Measurements from ENCODE around the gene NSMF. TPM values are rescaled to one million over a fixed set of nuclear protein-coding genes. Genes with fewer than 3 reads are reported as not detected.

NSMF gene
- total RNA-seq, 1 donor from 2014 or later, result 85.3 TPM

DNA sequence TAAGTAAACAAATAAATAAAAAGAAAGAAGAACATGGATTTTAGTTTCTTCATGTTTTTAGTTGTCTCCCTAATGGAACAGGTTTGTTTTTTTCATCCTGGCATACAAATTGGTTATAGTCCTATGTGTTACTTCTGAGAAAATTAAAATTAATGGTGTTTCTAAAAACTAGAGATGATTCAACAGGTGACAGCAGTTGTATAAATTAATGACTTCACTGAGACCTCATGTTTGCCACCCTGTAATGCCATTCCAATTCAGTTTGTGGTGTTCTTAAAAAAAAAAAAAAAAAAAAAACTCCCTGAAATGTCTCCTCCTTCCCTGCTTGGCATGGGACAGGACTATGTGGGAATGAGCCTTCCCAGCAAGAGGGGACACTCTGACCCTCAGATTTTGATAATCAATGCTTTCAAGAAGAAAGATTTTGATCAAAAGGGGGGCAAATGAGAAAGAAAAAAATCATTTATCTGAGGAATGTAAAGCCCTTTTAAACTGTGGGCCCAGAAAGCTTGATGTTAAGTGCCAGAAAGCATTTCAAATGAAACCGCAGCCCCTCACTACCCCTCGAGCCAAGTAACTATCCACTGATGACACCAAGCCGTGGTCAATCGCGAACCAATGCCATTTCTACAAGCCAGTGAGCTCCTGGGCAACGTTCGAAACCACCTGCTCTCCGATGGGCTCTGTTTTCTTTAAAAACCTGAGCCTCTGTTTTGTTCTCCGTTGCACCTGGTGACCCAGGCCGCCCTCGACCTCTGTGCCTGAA, 37.1 kb downstream of the NSMF start:
- Mint-ChIP-seq H3K27me3 (ENCODE audit: low read depth) (no peaks in the 10 kb centered on the region), H3K9me3 (no peaks in the 10 kb centered on the region), H3K4me3 (peak overlapping the region; percentile 79), H3K36me3 (no peaks in the 10 kb centered on the region), H3K27ac (peak overlapping the region; percentile 69), H3K4me1 (peaks cover 17% of the 10 kb centered on the region)
- TF ChIP-seq, protein P1, sequence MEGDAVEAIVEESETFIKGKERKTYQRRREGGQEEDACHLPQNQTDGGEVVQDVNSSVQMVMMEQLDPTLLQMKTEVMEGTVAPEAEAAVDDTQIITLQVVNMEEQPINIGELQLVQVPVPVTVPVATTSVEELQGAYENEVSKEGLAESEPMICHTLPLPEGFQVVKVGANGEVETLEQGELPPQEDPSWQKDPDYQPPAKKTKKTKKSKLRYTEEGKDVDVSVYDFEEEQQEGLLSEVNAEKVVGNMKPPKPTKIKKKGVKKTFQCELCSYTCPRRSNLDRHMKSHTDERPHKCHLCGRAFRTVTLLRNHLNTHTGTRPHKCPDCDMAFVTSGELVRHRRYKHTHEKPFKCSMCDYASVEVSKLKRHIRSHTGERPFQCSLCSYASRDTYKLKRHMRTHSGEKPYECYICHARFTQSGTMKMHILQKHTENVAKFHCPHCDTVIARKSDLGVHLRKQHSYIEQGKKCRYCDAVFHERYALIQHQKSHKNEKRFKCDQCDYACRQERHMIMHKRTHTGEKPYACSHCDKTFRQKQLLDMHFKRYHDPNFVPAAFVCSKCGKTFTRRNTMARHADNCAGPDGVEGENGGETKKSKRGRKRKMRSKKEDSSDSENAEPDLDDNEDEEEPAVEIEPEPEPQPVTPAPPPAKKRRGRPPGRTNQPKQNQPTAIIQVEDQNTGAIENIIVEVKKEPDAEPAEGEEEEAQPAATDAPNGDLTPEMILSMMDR (IDR thresholded peaks at IDR 0.05; ENCODE audit: unreplicated experiment), result no peak
- no peak for DNase-seq (ENCODE audit: low spot score in 2 of 2, unreplicated experiment in 2 of 2)

DNA sequence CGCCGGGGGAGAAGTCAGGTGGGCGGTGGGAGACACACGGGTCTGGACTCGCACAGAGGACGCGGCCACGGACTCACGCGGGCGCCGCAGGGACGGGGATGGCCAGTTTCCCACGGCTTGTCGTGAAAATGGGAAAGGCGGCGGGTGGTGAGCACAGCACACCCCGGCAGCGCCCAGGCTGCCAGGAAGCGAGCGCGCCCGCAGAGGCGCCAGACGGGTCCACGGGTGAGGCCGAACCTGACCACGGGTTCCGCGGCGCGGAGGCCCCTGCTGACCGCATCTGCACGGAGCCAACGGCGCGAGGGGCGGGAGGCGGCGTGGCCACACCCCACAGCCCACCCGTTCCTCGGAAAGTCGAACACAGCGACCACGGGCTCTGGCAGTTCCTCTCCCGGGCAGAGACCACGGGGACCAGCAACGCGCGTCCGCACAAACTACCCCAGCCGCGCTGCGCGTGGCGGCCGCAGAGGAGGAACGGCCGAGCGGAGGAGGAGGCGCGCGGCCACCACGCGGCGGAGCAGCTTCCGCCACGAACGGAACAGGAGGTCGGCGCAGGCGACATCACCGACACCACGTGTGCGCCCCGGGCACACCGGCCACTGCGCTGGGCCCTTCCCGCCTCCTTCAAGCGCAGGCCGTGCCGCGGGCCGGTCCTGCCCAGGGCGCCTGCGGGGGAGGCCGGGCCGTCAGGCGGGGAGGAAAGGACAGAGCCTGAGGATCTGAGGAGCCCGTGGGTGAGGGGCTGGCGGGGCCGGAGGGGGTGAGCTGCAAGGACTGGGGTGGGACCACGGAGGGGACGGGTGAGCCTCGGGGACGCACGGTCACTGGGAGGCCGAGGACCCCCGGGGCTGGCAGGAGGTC, 41.7 kb downstream of the NSMF start:
- TF ChIP-seq, protein P1 (IDR thresholded peaks at IDR 0.05; ENCODE audit: unreplicated experiment), result no peak
- Mint-ChIP-seq H3K9me3 (no peaks in the 10 kb centered on the region), H3K4me1 (peaks cover 7% of the 10 kb centered on the region), H3K27me3 (ENCODE audit: low read depth) (no peaks in the 10 kb centered on the region), H3K4me3 (no peak overlapping the region), H3K27ac (no peak overlapping the region), H3K36me3 (peaks cover 2% of the 10 kb centered on the region)
- no peak for DNase-seq (ENCODE audit: low spot score in 2 of 2, unreplicated experiment in 2 of 2)

DNA sequence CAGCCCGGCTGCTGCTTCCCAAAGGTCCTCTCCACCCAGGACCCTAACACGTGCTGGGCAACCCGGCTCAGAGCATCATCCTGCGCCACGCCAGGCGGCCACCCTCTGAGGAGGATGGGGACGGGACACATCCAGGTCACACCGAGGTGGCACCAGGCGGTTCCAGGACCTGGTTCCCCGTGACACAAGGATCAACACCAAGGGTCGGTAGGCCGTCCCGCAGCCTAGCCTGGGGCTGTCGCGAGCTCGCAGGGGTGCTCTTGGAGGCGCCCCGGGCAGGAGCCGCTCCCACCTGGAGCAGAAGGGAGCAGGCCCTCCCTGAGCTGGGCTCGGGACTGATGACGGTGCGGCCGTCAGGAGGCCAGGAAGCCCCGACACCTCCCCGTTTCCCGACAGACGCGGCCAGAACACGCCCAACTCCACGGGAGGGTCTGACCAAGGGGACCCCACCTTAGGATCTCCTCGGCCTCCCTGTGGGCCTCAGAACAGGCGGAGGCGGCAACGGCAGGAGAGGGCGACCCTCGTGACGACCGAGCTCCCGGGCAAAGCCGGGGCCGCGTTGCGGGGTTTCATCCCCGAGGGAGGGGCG, 42.5 kb downstream of the NSMF start:
- Mint-ChIP-seq H3K27ac (no peak overlapping the region), H3K36me3 (peaks cover 2% of the 10 kb centered on the region), H3K4me1 (no peaks in the 10 kb centered on the region), H3K9me3 (no peaks in the 10 kb centered on the region), H3K4me3 (no peak overlapping the region), H3K27me3 (ENCODE audit: low read depth) (no peaks in the 10 kb centered on the region)
- no peak for DNase-seq (ENCODE audit: low spot score in 2 of 2, unreplicated experiment in 2 of 2)
- TF ChIP-seq, protein P1 (IDR thresholded peaks at IDR 0.05; ENCODE audit: unreplicated experiment), result no peak

DNA sequence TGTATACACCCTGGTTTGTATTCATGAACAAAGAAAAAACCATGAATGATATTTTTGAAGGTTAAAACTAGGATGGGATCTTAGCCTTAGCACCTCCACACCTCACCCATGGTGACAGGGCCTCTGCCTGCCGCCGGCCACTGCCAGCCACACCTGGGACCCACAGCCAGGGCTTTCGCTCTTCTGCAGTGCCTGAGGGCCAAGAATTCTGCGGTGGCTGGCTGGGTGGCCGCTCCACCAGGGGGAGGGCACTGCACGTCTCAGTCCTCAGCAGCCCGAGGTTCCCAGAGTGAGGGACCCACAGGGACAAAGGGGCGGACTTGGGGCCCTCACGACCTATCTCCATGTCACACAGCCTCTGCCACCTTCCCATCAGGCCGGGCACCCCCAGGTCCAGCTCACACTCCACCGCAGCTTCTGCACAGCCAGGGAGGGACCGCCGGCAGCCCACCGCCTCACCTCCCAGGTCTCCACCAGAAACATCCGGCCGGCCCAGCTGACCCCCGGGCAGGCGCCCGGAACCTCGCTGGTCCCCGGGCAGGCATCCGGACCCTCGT, 43.0 kb downstream of the NSMF start:
- Mint-ChIP-seq H3K9me3 (no peaks in the 10 kb centered on the region), H3K27me3 (ENCODE audit: low read depth) (no peaks in the 10 kb centered on the region), H3K27ac (no peak overlapping the region), H3K36me3 (peaks cover 2% of the 10 kb centered on the region), H3K4me1 (no peaks in the 10 kb centered on the region), H3K4me3 (no peak overlapping the region)
- no peak for DNase-seq (ENCODE audit: low spot score in 2 of 2, unreplicated experiment in 2 of 2)
- TF ChIP-seq, protein P1 (IDR thresholded peaks at IDR 0.05; ENCODE audit: unreplicated experiment), result no peak

DNA sequence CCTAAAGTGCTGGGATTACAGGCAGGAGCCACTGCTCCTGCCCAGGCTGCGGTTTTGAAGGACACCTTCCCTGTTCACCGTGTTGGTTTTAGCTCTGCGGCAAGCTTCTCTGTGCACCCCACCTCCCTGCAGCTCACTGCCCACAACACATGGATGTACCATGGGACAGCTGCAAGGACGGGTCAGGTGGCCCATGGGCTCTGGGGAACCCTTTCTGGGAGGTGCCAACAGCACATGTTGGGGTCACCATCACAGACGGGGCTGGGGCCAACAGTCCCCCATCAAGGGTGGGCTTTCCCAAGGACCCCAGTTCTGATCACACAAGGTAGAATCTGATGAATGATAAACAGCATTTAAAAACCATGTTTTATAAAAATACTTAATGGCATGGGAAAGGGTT, 43.7 kb downstream of the NSMF start:
- no peaks in the 10 kb centered on the region for H3K9me3 Mint-ChIP-seq
- no peak overlapping the region for H3K27ac Mint-ChIP-seq
- no peak for DNase-seq (ENCODE audit: low spot score in 2 of 2, unreplicated experiment in 2 of 2)
- TF ChIP-seq, protein P1 (IDR thresholded peaks at IDR 0.05; ENCODE audit: unreplicated experiment), result no peak
- H3K4me3 Mint-ChIP-seq, result no peak overlapping the region
- H3K27me3 Mint-ChIP-seq (ENCODE audit: low read depth), result no peaks in the 10 kb centered on the region
- peaks cover 2% of the 10 kb centered on the region for H3K36me3 Mint-ChIP-seq
- no peaks in the 10 kb centered on the region for H3K4me1 Mint-ChIP-seq
